Activated CD8-positive, alpha-beta memory T cell treated with anti-CD3 and anti-CD28 coated beads, Interleukin-2, amount 50 U/mL, for 4 hours (primary cell): ENCODE measurements around the gene PGLYRP3.

Experiments
- DNase-seq: peaks from one replicate; pipeline ENCODE4 v3.0.0-alpha.2; 2020

The PGLYRP3 gene, protein sequence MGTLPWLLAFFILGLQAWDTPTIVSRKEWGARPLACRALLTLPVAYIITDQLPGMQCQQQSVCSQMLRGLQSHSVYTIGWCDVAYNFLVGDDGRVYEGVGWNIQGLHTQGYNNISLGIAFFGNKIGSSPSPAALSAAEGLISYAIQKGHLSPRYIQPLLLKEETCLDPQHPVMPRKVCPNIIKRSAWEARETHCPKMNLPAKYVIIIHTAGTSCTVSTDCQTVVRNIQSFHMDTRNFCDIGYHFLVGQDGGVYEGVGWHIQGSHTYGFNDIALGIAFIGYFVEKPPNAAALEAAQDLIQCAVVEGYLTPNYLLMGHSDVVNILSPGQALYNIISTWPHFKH

DNA sequence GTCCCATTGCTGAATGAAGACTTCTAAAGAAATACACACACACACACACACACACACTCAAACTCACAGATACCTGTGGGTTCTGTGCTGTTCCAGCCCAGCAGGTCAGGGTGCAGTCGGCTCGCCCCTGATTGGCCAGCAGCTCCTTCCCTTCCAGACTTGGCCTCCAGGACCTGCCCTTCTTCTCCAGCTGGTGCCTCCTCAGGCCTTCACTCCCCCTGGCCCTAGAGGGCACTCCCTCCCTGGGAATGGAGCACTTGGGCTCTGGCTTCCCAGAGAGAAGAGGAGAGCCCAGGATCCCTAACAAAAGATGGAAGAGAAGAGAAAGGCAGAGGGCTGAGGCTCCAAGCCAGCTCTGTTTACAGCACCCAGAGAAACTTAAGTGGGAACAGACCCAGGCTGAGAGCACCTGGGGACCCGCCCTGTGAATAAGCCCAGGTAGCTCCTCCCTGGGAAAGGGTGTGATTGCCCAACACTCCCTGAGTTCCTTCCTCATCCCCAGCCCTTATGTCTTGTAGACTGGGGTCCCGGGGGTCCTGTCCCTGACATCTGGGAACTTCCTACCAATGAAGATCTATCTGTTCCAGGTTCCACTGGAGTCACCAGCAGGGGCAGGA is at the start of gene PGLYRP3:
Gene PGLYRP3, minus strand, starts transcription at position 383 of the 617 bp plus-strand sequence. CDS start 2,287 bp downstream, outside the sequence.
- no peak for DNase-seq

DNA sequence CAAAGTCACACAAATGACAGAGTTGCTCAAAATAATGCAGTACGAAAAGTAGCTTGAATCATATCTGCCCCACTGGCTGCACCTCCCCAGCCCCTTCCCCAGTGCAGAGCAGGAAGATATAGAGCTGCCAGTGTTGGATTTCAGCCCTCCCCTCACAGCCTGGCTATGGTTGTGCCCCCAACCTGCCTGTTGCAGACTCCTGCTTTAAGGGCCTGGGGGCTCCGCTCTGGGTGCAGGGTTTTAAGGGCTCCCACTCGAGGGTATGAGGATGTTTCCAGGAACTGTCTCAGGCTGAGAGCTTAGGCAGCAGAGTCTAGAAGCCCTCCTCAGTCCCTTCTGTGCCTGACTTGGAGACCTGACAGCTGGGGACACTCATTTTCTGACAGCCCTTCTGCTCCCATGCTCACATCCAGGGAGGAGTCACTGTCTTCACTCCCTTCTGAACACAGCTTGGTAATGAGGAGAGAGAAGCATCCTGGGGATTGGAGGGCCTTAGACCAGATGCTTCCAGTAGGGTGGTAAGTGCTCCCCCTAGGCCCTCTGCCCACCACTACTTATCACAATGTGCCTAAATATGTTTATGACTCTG is 49.5 kb upstream of the PGLYRP3 start:
- DNase-seq, result no peak

DNA sequence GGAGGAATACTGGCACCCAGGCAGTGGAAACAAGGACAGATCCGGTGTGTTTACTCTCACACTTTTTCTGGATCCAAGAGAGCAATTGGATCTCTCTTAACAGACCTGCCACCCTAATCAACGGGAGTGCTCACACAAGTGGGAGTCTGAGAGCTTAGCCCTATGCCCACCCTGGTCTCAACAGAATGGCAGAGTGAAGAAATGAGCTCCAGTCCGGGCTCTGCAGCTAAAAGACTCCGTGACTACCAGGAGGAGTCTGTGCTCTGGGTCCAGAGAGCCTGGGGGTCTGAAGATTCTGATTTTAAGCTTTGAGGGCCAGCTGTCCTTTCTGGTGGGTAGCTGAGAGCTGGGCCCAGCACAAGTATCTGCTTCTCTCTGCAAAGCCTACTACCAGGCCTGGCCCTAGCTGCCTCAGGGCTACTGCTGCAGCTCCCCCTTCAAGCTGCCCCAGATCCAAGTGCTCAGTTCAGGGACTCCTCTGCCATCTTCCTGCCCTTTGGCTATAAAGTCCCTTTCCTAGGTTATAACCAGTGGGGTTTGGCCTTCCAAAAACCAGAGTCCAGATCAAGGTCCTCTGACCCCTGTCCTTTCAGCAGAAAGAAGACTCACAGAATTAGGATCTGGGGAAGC is 48.8 kb upstream of the PGLYRP3 start:
- no peak for DNase-seq

DNA sequence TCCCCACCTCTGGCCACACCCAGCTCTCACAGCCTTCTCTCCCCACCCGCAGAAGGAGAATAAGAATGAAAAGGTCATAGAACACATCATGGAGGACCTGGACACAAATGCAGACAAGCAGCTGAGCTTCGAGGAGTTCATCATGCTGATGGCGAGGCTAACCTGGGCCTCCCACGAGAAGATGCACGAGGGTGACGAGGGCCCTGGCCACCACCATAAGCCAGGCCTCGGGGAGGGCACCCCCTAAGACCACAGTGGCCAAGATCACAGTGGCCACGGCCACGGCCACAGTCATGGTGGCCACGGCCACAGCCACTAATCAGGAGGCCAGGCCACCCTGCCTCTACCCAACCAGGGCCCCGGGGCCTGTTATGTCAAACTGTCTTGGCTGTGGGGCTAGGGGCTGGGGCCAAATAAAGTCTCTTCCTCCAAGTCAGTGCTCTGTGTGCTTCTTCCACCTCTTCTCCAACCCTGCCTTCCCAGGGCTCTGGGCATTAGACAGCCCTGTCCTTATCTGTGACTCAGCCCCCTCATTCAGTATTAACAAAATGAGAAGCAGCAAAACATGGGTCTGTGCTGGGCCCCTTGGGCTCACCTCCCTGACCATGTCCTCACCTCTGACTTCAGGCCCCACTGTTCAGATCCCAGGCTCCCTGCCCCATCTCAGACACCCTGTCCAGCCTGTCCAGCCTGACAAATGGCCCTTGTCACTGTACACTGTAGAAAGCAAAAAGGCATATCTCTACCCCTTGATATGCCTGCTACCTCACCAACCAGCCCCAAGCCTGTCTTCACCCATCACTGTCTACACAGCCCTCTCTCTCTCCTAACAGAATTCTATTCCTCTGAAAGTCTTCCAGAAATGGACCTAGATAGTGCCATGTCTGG is 48.1 kb upstream of the PGLYRP3 start:
- no peak for DNase-seq

DNA sequence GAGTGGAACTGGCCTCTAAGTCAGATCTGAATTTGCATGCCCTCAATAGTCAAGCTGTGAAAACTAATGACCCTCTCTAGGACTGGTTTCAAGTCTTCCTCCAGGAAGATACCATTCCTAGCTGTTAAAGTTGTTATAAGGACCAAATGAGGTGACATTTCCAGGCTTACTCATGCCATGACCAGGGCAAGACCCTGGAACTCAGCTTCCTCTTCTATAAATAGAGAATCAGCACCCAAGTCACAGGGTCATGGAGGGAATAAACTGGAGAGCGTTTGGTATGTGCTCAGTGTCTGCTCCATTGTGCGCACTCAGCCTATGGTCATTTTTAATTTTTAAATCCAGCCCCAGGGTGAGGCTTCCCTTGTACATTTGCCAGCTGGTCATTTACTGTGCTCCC is 47.4 kb upstream of the PGLYRP3 start:
- DNase-seq, result no peak

DNA sequence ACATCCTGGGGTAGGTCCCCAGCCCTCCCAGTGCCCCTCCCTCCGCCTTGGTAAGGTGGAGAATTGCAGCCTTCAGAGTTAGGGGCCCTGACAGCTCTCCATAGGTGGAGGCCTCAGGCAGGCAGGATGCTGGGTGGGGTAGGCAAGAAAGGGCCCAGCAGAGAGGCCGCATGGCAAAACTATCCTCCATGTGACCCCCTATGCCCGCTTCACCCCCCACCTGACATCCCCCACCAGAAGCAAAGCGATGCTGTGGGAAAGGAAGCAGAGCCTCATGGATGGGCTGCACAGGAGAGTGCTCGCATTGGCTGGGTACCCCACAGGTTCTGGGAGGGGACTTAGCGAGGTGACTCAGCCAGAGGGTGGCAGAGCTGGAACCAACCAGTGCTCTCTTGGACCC is 46.5 kb upstream of the PGLYRP3 start:
- DNase-seq, result no peak

DNA sequence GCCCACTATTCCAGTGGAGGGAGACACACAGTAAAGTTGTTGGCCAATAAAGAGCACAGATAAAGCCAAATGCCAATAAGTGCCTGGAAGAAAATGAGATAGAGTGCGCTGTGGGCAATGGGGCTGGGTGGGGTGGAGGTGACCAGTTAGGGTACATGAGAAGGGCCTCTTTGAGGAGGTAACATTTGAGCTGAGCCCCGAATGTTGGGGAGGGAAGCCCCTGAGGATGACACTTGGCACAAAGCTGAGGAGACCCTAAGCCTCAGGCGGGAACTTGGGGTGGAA is 45.9 kb upstream of the PGLYRP3 start:
- DNase-seq, result no peak

DNA sequence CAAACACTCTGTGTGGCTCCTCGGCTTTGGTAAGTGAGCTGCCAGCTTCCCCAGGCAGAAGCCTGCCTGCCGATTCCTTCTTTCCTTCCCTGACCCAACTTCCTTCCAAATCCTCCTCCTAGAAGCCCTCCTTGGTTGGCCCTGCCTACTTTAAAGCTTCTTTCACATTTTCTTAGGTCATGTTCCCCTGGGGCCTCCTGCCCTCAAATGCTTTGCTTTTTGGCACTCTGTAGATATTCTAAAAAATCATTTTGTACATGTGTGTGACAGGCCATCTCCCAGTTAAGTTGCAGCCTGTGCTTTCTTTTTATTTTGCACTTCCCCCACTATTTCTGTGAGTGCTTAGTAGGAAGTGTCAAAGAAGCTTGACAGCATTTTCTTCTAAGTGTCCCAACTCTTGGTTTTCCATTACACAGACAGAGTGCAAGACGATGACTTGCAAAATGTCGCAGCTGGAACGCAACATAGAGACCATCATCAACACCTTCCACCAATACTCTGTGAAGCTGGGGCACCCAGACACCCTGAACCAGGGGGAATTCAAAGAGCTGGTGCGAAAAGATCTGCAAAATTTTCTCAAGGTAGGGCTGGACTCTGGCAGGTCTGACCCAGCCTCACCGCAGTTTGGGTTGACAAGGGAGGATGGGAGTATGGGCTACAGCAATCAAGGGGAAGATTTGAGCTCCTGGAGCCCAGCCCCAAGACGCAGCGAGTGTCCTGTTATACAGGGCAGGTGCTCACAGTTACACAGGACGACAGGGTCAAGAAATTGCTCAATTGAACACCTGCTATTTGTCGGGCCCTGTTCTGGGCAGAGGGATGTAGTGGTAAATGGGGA is 45.3 kb upstream of the PGLYRP3 start, which contains the start of gene S100A9:
Gene S100A9, plus strand, starts transcription at position 2 of the 838 bp plus-strand sequence. Its CDS starts 430 bp downstream, at position 432.
- DNase-seq, result no peak

DNA sequence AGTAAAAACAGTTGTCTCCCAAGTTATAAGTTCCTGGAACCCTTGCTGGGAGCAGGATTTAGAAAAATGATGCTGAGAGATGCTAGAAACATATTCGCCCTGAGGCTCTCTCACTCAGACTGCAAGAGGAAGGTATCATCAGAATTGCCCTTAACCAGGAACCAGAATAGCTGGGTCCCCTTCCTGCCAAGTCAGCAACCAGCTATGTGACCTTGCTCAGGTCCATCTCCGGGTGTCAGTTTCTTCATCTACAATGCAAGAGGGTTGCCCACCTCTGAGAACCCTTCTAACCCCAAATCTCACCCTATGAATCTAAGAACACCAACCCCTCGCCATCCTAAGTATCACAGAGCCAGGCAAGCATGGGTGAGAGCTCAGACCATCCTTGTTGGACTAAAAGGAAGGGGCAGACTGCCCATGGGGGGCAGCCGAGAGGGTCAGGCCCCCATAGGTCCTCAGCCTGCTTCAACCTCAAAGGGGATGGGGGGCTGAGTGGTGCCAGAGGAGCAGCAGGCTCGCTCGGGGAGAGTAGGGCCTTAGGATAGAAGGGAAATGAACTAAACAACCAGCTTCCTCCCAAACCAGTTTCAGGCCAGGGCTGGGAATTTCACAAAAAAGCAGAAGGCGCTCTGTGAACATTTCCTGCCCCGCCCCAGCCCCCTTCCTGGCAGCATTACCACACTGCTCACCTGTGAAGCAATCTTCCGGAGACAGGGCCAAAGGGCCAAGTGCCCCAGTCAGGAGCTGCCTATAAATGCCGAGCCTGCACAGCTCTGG is 44.5 kb upstream of the PGLYRP3 start:
- no peak for DNase-seq

DNA sequence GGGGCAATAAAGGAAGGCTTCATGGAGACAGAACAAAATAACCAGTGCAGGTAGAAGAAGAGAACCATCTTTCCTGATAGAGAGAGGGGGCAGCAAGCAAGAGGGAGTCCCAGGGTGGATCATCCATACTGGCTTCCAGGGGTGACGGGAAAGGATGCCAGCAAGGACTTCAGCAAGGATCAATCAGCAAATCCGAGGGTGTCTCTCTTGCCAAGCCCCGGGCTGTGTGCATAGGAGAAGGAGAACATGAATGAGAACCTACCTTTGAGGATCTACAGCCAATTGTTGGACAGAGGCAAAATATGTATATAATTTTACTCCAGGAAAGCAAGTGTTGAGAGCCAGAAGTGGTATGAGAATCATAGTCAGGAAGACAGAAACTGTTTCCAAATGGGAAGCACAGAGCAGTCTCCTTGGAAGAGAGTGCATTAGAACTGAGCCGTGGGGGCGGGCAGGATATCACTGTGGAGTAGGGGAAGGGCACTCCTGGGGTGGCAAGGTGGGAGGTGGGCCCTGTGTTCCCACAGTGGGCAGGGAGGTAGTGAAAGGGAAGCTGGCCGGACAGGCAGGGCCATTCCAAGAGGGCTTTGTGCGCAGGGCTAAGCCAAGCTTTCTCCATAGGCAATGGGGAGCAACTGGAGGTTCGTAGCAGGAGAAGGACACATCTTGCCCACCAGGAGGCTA is 43.8 kb upstream of the PGLYRP3 start:
- DNase-seq, result no peak

DNA sequence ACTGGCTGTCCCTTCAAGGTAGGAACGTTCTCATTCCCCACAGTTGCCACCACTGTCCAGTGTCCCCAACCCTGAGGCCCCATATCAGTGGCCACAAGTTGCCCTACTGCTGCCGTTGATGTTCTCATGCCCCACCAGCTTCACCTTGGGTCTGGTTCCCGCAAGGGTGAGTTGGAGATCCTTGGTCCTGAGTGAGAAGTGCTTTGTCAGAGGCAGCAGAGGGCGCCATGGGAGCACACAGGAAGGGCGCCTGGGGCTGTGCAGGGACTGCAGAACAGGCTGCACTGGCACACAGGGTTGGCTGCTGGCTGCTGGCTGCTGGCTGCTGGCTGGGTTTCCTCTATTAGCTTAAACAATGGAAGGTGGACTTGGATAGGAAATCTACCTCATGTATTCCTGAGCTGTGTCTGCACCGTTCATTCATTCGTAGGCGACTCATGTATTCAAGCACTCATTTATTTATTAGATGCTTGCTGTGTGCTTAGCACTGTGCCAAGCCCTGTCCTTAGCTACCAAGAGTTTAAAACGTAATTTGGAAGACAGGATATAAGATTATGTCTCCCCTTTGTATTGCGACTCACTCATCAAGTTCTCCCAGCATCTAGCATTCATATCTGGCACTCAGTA is 42.8 kb upstream of the PGLYRP3 start:
- DNase-seq, result no peak

DNA sequence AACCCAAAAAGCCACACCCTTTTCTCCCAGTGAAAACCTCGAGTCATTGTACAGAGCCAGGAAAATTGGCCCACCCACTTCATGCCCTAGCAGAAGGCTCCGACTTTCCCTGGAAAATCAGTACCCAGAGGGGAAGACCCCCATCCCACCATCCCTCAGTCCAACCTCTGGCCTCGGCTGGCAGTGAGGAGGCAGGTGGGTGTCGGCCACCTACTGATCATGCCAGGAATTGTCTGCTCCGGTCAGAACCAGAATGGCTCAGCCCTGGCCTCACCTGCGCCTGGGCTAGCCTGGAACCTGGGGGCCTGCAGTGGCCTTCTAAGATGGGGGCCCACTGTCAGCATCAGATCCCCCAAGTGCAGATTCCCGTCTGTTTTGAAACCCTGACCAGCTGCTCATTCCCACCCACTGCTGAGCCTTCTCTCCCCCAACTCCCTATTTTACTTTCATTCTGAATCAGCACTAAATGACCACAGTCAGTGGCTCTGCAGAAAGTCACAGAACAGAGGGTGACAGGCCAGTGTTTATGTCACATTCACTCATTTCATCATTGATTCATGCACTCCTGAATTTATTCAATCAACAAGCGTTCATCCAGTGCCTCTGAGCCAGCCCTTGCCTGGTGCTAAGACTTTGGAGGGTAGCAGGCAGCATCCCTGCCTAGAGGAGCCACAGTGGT is 41.9 kb upstream of the PGLYRP3 start:
- DNase-seq, result no peak

DNA sequence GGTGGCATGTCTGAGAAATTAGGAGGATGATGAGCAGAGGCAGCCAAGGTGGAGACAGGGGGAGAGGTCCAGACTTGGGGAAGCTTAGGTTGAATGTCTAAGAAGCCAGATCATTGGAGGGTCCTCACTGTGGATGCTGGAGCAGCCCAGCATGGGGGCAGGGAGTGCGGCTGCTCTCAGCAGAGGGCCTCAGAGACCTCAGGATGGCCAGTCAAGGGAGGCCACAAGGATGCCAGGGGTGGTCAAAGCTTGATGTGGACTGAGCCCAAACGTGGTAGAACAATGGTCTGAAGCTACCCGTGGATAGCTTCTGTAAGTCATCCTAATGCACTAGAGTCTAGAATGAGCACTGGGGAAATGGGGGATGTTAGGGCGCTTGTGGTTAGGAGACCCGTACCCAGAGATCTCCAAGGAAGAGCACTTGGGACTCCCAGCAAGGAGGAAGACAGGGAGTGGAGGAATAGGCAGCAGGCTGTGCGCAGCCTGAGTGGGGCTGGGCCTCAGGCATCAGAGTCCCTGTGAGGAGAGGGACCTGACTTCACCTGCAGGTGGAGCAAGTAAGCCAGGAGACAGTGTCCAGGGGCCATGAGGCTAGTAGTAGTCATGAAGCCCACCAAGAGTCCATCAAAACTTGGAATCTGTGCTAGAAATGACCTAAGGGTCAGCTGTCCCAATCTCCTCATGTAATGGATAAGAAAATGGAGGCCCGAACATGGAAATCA is 40.6 kb upstream of the PGLYRP3 start:
- DNase-seq, result no peak

DNA sequence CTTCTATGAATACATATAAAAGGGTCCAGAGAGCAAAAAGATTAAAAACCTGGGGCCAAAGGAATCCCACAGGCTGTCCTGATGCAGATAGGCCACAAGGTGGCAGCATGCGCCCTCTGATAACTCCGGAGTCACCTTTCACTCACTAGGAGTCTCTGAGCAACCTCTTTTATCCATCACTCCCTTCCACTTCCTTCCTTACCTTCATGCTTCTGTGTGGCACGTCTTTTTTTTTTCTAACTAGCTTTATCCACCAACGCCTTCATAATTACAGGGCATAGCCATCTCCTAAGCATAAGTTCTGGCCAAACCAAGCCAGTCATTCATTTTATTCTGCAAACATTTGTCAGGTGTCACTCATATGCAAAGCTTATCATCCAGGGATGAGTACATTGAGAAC is 39.8 kb upstream of the PGLYRP3 start:
- peak; percentile 58 for DNase-seq

DNA sequence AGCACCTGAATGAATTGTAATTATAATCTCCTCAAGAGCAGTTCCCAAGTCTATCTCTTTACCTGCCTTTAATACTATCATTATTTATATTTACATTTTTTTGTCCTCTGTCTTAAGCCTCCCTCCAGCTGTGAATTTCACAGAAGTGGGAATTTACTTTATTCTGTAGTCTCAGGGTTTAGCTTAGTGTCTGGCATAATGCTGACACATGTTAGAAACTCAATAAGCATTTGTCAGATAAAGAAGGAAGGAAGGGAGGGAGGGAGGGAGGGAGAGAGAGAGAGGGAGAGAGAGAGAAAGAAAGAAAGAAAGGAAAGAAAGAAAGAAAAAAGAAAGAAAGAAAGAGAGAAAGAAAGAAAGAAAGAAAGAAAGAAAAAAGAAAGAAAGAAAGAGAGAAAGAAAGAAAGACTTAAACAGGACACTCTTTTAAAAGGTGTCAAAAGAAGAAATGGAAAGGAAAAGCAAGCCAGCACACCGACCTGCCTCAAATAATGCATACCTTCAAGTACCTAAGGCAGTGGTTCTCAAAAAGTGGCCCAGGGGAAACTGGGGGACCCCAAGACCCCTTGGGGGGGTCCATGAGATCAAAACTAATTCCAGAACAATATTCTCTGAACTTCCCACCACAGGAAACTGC is 37.7 kb upstream of the PGLYRP3 start:
- no peak for DNase-seq

DNA sequence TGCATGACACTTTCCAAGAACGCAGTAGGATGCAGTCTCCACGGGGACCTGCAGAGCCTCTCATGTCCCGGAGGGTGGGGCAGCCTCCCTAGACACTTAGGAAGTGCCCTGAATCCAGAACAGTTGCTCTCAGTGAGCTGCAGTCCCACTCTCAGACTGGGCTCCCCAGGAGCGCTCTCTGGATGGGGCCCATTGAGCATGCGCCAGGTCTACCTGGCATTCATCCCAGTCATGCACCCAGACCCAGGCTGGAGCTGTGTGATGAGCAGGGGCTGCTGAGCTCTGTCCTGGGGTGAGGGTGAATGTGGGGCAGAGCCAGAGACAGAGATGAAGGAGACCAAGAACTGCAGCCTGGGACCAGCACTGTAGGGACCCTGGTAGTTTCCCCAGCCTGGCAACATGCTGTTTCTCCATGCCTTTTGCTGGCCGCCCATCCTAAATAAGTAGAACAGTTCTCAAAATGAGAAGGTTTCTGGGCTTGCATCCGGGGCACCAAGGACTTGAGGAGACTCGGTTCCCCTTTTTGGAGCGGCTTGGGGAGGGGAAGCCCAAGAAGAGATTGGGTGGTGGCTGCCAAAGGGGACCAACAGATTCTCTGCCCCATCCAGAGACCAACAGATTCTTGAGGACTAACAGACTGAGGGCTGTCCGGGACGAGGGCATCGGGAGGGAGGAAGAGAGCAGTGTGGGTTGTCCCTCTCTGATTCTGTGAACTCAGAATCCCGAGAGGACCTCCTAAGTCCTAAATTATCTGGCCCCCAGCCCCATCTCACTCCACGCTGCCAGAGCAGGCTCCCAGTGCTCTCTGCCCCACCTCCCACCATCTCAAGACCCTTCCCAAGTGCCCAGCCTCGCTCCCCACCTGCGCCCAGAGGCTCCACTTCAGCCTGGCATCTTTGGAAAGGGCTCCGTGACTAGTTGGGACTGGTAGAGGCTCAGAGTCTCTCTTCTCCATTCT is 36.9 kb upstream of the PGLYRP3 start:
- DNase-seq, result no peak
